Fibroblast of lung (primary cell): ENCODE results near the gene CACNA2D3. TPM values are rescaled to one million over a fixed set of nuclear protein-coding genes. Genes with fewer than 3 reads are reported as not detected.

ENCODE experiments used
- DNase-seq, 2 donors: peaks; one replicate each; pipeline versions ENCODE4 v3.0.0 to v3.0.0-alpha.2; 2010; ENCODE audit warnings: low read depth in 2 of 2
- H2AFZ ChIP-seq: 2 replicates; pipeline ENCODE4 v1.5.1; 2012; ENCODE audit warnings: low read length, control low read depth, inconsistent platforms
- H3K27ac ChIP-seq: 2 replicates; pipeline ENCODE4 v1.5.1; 2011; ENCODE audit warnings: low read length, control low read depth; ENCODE audit not compliant: insufficient read depth
- H3K27me3 ChIP-seq: 2 replicates; pipeline ENCODE4 v1.5.1; 2011; ENCODE audit warnings: mild to moderate bottlenecking, low read length; ENCODE audit not compliant: control insufficient read depth, insufficient read depth
- H3K36me3 ChIP-seq: 2 replicates; pipeline ENCODE4 v1.5.1; 2011; ENCODE audit warnings: low read length; ENCODE audit not compliant: control insufficient read depth, insufficient read depth
- H3K4me1 ChIP-seq: 2 replicates; pipeline ENCODE4 v1.5.1; 2011; ENCODE audit warnings: low read length; ENCODE audit not compliant: control insufficient read depth, insufficient read depth; ENCODE audit errors: extremely low read depth
- H3K4me2 ChIP-seq: 2 replicates; pipeline ENCODE4 v1.5.1; 2011; ENCODE audit warnings: low read length, control low read depth; ENCODE audit not compliant: insufficient read depth; ENCODE audit errors: extremely low read depth
- H3K4me3 ChIP-seq, 4 experiments: fragments of 200-600 bp in 1 of 4; sonication (generic) in 1 of 4; replicated peaks in 1 of 4; 2 replicates each; pipeline ENCODE4 v1.5.1; 2011 to 2016; ENCODE audit warnings: low read length in 4 of 4, low read depth in 3 of 4, mild to moderate bottlenecking in 3 of 4, control low read depth in 2 of 4, inconsistent platforms in 1 of 4, mixed read lengths in 1 of 4; ENCODE audit not compliant: insufficient read depth in 1 of 4; ENCODE audit errors: control extremely low read depth in 1 of 4
- H3K79me2 ChIP-seq: 2 replicates; pipeline ENCODE4 v1.5.1; 2012; ENCODE audit warnings: mild to moderate bottlenecking, low read length, inconsistent platforms; ENCODE audit not compliant: control insufficient read depth, insufficient read depth
- H3K9ac ChIP-seq: 2 replicates; pipeline ENCODE4 v1.5.1; 2011; ENCODE audit warnings: mild to moderate bottlenecking, low read length, control low read depth; ENCODE audit not compliant: insufficient read depth
- H3K9me3 ChIP-seq: 2 replicates; pipeline ENCODE4 v1.5.1; 2012; ENCODE audit warnings: low read depth, low read length; ENCODE audit not compliant: control insufficient read depth, insufficient read depth
- H4K20me1 ChIP-seq: 2 replicates; pipeline ENCODE4 v1.5.1; 2011; ENCODE audit warnings: low read length; ENCODE audit not compliant: control insufficient read depth, insufficient read depth; ENCODE audit errors: extremely low read depth
- CTCF ChIP-seq, 2 donors: IDR thresholded peaks in 1 of 2; conservative IDR thresholded peaks in 1 of 2; 1 replicate in 1 of 2; 2 replicates in 1 of 2; pipeline ENCODE4 v1.5.1; 2011 to 2012; ENCODE audit warnings: low read length in 2 of 2, control low read depth in 1 of 2, inconsistent platforms in 1 of 2, low read depth in 1 of 2, mild to moderate bottlenecking in 1 of 2
- EZH2 ChIP-seq: IDR thresholded peaks from 2 replicates; pipeline ENCODE4 v1.5.1; 2012; ENCODE audit warnings: low read length, control low read depth, mild to moderate bottlenecking; ENCODE audit errors: missing control alignments
- polyA plus RNA-seq, 2 donors: library from polyadenylated mRNA; depleted of rRNA in 1 of 2; stranded (reverse) in 1 of 2; unstranded in 1 of 2; fragments of >200 nt; gene quantifications; 2 replicates each; pipeline ENCODE4 v1.2.1, GENCODE V29; 2011 to 2012; ENCODE audit warnings: missing spikeins in 1 of 2
- total RNA-seq: library from RNA; depleted of rRNA; stranded (reverse); fragments of >200 nt; gene quantifications from 2 replicates; pipeline ENCODE4 v1.2.1, GENCODE V29; 2014

The CACNA2D3 gene
- total and polyA plus RNA-seq, 2 donors (not counting 1 experiment from before 2014, with no cell fraction given) = 1.8 to 11.5 TPM

GRCh38 chr3:54324103-54324502, 201.8 kb downstream of the CACNA2D3 start:
- no peaks in the 10 kb centered on the region for H3K36me3 ChIP-seq
- no peaks in the 10 kb centered on the region for H4K20me1 ChIP-seq
- H3K4me2 ChIP-seq = no peak overlapping the region
- H3K4me1 ChIP-seq = no peaks in the 10 kb centered on the region
- no peaks in the 10 kb centered on the region for H3K79me2 ChIP-seq
- no peak overlapping the region for H2AFZ ChIP-seq
- H3K27me3 ChIP-seq = no peaks in the 10 kb centered on the region
- H3K27ac ChIP-seq = no peak overlapping the region
- no peak overlapping the region for H3K9ac ChIP-seq
- TF ChIP-seq EZH2 (no peak), CTCF (conservative IDR thresholded peaks at IDR 0.05 in 1 of 2, IDR thresholded peaks at IDR 0.05 in 1 of 2; ENCODE audit: low read depth in 1 of 2, low read length in 2 of 2) (no peak)
- no peak for DNase-seq
- no peaks in the 10 kb centered on the region for H3K9me3 ChIP-seq
- H3K4me3 ChIP-seq = no peak overlapping the region

GRCh38 chr3:54326951-54327350, 204.6 kb downstream of the CACNA2D3 start:
- H3K9me3 ChIP-seq = no peaks in the 10 kb centered on the region
- DNase-seq = no peak
- H3K36me3 ChIP-seq = no peaks in the 10 kb centered on the region
- H3K4me1 ChIP-seq = no peaks in the 10 kb centered on the region
- no peak overlapping the region for H3K9ac ChIP-seq
- no peak overlapping the region for H3K27ac ChIP-seq
- H4K20me1 ChIP-seq = no peaks in the 10 kb centered on the region
- H2AFZ ChIP-seq = no peak overlapping the region
- no peak overlapping the region for H3K4me3 ChIP-seq
- TF ChIP-seq CTCF (conservative IDR thresholded peaks at IDR 0.05 in 1 of 2, IDR thresholded peaks at IDR 0.05 in 1 of 2; ENCODE audit: low read depth in 1 of 2, low read length in 2 of 2) (no peak), EZH2 (no peak)
- H3K27me3 ChIP-seq = no peaks in the 10 kb centered on the region
- no peaks in the 10 kb centered on the region for H3K79me2 ChIP-seq
- H3K4me2 ChIP-seq = no peak overlapping the region

DNA sequence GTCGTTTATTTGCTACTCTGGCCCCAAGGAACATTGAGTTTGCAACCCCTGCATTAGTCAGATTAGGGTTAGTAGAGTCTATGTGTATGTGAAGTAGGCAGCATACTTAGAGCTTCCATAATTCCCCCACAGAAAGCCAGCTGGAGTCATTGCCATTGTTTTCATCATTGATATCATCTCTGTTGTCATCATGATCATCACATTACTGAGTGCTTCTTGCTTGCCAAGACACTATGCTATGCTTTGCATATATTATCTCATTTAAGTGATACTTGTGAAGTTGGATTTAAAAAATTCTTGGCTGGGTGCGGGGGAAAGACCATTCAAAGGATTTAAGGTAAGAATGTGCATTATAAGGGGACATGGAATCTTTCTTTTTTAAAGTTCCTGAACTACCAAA, 209.0 kb downstream of the CACNA2D3 start:
- no peaks in the 10 kb centered on the region for H3K79me2 ChIP-seq
- H3K27me3 ChIP-seq = no peaks in the 10 kb centered on the region
- no peak overlapping the region for H3K27ac ChIP-seq
- H3K4me2 ChIP-seq = no peak overlapping the region
- no peaks in the 10 kb centered on the region for H3K36me3 ChIP-seq
- H3K9ac ChIP-seq = no peak overlapping the region
- no peaks in the 10 kb centered on the region for H3K9me3 ChIP-seq
- no peaks in the 10 kb centered on the region for H4K20me1 ChIP-seq
- no peak overlapping the region for H3K4me3 ChIP-seq
- TF ChIP-seq CTCF (conservative IDR thresholded peaks at IDR 0.05 in 1 of 2, IDR thresholded peaks at IDR 0.05 in 1 of 2; ENCODE audit: low read depth in 1 of 2, low read length in 2 of 2) (no peak), EZH2 (no peak)
- H3K4me1 ChIP-seq = no peaks in the 10 kb centered on the region
- DNase-seq = no peak
- no peak overlapping the region for H2AFZ ChIP-seq
